ENCODE data around the gene ZNF804B.

DNA sequence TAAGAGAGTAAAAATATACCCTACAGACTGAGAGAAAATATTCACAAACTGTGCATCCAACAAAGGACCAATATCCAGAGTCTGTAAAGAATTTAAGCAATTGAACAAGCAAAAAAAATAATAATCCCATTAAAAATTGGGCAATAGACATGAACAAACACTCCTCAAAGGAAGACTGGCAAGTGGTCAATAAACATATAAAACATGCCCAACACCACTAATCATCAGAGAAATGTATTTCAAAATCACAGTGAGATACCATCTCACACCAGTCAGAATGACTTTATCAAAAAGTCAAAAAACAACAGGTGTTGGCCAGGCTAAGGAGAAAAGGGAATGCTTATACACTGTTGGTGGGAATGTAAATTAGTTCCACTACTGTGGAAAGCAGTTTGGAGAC is 21.9 kb upstream of the ZNF804B start:
- TF ChIP-seq, protein P1, sequence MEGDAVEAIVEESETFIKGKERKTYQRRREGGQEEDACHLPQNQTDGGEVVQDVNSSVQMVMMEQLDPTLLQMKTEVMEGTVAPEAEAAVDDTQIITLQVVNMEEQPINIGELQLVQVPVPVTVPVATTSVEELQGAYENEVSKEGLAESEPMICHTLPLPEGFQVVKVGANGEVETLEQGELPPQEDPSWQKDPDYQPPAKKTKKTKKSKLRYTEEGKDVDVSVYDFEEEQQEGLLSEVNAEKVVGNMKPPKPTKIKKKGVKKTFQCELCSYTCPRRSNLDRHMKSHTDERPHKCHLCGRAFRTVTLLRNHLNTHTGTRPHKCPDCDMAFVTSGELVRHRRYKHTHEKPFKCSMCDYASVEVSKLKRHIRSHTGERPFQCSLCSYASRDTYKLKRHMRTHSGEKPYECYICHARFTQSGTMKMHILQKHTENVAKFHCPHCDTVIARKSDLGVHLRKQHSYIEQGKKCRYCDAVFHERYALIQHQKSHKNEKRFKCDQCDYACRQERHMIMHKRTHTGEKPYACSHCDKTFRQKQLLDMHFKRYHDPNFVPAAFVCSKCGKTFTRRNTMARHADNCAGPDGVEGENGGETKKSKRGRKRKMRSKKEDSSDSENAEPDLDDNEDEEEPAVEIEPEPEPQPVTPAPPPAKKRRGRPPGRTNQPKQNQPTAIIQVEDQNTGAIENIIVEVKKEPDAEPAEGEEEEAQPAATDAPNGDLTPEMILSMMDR (IDR thresholded peaks at IDR 0.05), result no peak
- TF ChIP-seq POLR2A (IDR thresholded peaks at IDR 0.05), result no peak

Data from right lobe of liver (tissue), 4 donors.